Lung (tissue), 12 donors: ENCODE data around the gene CCDC102A. TPM values are rescaled to one million over a fixed set of nuclear protein-coding genes. Genes with fewer than 3 reads are reported as not detected.

Experiments used
- ATAC-seq: fragments of 200-7000 bp; cut with Tn5 transposase; one replicate; pipeline ENCODE4 v1.9.1; 2020; ENCODE audit warnings: moderate number of reproducible peaks; ENCODE audit not compliant: insufficient read depth, low FRiP score
- DNase-seq, 3 donors: peaks; one replicate each; pipeline ENCODE4 v3.0.0-alpha.2; 2013 to 2017
- H3K27ac ChIP-seq, 2 donors: one replicate each; pipeline ENCODE4 v1.5.1; 2013; ENCODE audit warnings: mild to moderate bottlenecking in 2 of 2, moderate library complexity in 2 of 2, control low read depth in 1 of 2, inconsistent platforms in 1 of 2, low read depth in 1 of 2, low read length in 1 of 2
- H3K27me3 ChIP-seq, 3 donors: one replicate each; pipeline ENCODE4 v1.5.1; 2013; ENCODE audit warnings: low read length in 2 of 3; ENCODE audit not compliant: control insufficient read depth in 3 of 3, insufficient read depth in 3 of 3
- H3K36me3 ChIP-seq, 4 donors: one replicate each; pipeline ENCODE4 v1.5.1; 2013; ENCODE audit warnings: low read length in 4 of 4, mild to moderate bottlenecking in 1 of 4, moderate library complexity in 1 of 4; ENCODE audit not compliant: control insufficient read depth in 4 of 4, insufficient read depth in 4 of 4
- H3K4me1 ChIP-seq, 5 donors: one replicate each; pipeline ENCODE4 v1.5.1; 2013; ENCODE audit warnings: low read length in 5 of 5, mild to moderate bottlenecking in 2 of 5, moderate library complexity in 1 of 5; ENCODE audit not compliant: control insufficient read depth in 5 of 5, insufficient read depth in 5 of 5
- H3K4me3 ChIP-seq: one replicate; pipeline ENCODE4 v1.5.1; 2013; ENCODE audit warnings: mild to moderate bottlenecking, control low read depth, moderate library complexity
- H3K9ac ChIP-seq, 2 donors: one replicate each; pipeline ENCODE4 v1.5.1; 2013; ENCODE audit warnings: low read length in 2 of 2, control low read depth in 1 of 2; ENCODE audit not compliant: insufficient read depth in 1 of 2
- H3K9me3 ChIP-seq, 4 donors: one replicate each; pipeline ENCODE4 v1.5.1; 2013; ENCODE audit warnings: low read length in 3 of 4, mild to moderate bottlenecking in 1 of 4, moderate library complexity in 1 of 4; ENCODE audit not compliant: control insufficient read depth in 4 of 4, insufficient read depth in 3 of 4
- WGBS, 2 donors: extraction: QIAGEN DNeasy Blood & Tissue Kit; methylation state at CpG; one replicate each; pipeline ENCODE4 v1.1.7; 2013; 5-methylcytosine and 5-hydroxymethylcytosine counted together
- polyA plus RNA-seq, 2 donors: library from polyadenylated mRNA; stranded (reverse); fragments of 200-250 nt; gene quantifications; one replicate each; pipeline ENCODE4 v1.2.1, GENCODE V29; 2013
- total RNA-seq, 2 donors: library from RNA; depleted of rRNA in 1 of 2; stranded (reverse); fragments of >200 nt in 1 of 2; gene quantifications; one replicate each; pipeline ENCODE4 v1.2.1, GENCODE V29; 2014 to 2021
- TF ChIP-seq, protein P1 (sequence below): IDR thresholded peaks from 2 replicates; pipeline ENCODE4 v1.5.1; 2012; ENCODE audit warnings: mild to moderate bottlenecking; ENCODE audit errors: control extremely low read depth, extremely low read depth
- donor health status: control.
- donor health status: control.
- donor health status: Bipolar disorder and iron deficiency.
- donor health status: healthy.
- donor health status: DM: yes; HTN: yes; CAD: no.

CCDC102A gene
- total and polyA plus RNA-seq, 4 donors: 3.6 to 14.0 (median 6.9) TPM

DNA sequence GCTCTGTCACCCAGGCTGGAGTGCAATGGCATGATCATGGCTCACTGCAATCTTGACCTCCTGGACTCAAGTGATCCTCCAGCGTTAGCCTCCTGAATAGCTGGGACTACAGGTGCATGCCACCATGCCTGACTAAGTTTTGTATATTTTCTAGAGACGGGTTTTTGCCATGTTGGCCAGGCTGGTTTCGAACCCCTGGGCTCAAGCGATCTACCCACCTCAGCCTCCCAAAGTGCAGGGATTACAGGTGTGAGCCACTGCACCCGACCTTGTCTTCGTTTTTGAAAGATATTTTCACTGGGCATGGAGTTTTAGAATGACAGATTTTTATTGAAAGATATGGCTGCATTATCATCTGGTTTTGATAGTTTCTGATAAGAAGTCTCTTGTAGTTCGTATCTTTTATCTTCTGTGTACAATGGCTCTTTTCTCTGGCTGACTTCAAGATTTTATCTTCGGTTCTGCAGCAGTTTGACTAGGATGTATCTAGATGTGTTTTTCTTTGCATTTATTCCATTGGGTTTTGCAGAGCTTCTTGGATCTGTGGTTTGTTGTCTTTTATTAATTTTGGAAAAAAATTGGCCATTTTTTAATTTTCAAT, 20.7 kb upstream of the CCDC102A start:
- H3K36me3 ChIP-seq: no peaks in the 10 kb centered on the region
- no peak overlapping the region for H3K9ac ChIP-seq
- no peaks in the 10 kb centered on the region for H3K4me1 ChIP-seq
- no peak overlapping the region for H3K27ac ChIP-seq
- peaks cover 0 to 13% (median 7%) of the 10 kb centered on the region in 4 donors for H3K9me3 ChIP-seq
- DNase-seq (no peak), ATAC-seq (no peak)
- no peak overlapping the region for H3K4me3 ChIP-seq
- WGBS, 2 donors: 81 to 86% methylated on average over 8 of the region's 8 CpGs
- TF ChIP-seq, protein P1, sequence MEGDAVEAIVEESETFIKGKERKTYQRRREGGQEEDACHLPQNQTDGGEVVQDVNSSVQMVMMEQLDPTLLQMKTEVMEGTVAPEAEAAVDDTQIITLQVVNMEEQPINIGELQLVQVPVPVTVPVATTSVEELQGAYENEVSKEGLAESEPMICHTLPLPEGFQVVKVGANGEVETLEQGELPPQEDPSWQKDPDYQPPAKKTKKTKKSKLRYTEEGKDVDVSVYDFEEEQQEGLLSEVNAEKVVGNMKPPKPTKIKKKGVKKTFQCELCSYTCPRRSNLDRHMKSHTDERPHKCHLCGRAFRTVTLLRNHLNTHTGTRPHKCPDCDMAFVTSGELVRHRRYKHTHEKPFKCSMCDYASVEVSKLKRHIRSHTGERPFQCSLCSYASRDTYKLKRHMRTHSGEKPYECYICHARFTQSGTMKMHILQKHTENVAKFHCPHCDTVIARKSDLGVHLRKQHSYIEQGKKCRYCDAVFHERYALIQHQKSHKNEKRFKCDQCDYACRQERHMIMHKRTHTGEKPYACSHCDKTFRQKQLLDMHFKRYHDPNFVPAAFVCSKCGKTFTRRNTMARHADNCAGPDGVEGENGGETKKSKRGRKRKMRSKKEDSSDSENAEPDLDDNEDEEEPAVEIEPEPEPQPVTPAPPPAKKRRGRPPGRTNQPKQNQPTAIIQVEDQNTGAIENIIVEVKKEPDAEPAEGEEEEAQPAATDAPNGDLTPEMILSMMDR: no peak
- peaks cover 0 to 2% (median 0%) of the 10 kb centered on the region in 3 donors for H3K27me3 ChIP-seq

DNA sequence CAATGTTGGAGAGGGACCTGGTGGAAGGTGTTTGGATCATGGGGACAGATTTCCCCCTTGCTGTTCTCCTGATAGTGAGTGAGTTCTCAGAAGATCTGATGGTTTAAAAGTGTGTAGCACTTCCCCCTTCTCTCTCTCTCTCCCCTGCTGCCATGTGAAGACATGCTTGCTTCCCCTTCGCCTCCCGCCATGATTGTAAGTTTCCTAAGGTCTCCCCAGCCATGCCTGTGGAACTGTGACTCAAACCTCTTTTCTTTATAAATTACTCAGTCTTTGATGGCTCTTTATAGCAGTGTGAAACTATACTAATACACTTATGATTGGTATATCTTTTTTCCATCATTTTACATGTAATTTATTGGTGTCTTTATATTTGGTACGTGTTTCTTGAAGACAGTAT, 19.5 kb upstream of the CCDC102A start:
- peaks cover 0 to 5% (median 2%) of the 10 kb centered on the region in 4 donors for H3K9me3 ChIP-seq
- H3K27me3 ChIP-seq: peaks cover 0 to 2% (median 0%) of the 10 kb centered on the region in 3 donors
- no peak overlapping the region for H3K27ac ChIP-seq
- ATAC-seq (no peak), DNase-seq (no peak)
- WGBS, 2 donors: 92 to 95% methylated on average over 3 of the region's 3 CpGs
- H3K4me3 ChIP-seq: no peak overlapping the region
- H3K4me1 ChIP-seq: no peaks in the 10 kb centered on the region
- no peaks in the 10 kb centered on the region for H3K36me3 ChIP-seq
- TF ChIP-seq, protein P1: no peak
- no peak overlapping the region for H3K9ac ChIP-seq

DNA sequence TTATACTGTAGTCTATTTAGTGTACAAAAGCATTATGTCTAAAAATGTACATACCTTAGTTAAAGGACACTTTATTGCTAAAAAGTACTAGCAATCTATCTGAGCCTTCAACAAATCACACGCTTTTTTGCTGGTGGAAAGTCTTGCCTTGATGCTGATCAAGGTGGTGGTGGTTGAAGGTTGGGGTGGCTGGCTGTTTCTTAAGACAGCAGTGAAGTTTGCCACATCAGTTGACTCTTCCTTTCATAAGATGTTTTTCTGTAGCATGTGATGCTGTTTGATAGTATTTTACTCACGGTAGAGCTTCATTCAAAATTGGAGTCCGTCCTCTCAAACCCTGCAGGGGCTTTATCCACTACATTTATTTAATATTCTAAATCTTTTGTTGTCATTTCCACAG, 14.7 kb upstream of the CCDC102A start:
- no peak for ATAC-seq
- Histone ChIP-seq H3K27ac (no peak overlapping the region), H3K4me3 (no peak overlapping the region), H3K27me3 (no peaks in the 10 kb centered on the region), H3K9me3 (no peaks in the 10 kb centered on the region), H3K36me3 (no peaks in the 10 kb centered on the region), H3K4me1 (no peaks in the 10 kb centered on the region), H3K9ac (no peak overlapping the region)
- WGBS, 2 donors: 96 to 99% methylated on average over 3 of the region's 3 CpGs
- TF ChIP-seq, protein P1: no peak
- DNase-seq: no peak

DNA sequence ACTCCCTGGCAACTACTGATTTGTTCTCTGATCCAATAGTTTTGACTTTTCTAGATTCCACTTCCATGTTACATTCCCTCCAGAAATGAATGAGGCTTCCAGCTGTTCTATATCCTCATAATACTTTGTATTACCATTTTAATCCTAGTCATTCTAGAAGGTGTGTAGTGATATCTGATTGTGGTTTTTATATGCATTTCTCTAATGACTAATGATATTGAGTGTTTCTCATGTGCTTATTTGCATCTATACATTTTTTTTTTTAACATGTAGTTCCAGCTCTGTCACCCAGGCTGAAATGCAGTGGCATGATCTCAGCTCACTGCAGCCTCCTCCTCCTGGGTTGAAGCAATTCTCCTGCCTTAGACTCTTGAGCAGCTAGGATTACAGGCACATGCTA, 13.4 kb upstream of the CCDC102A start:
- no peaks in the 10 kb centered on the region for H3K36me3 ChIP-seq
- H3K4me1 ChIP-seq: no peaks in the 10 kb centered on the region
- H3K27me3 ChIP-seq: no peaks in the 10 kb centered on the region
- DNase-seq (no peak), ATAC-seq (no peak)
- TF ChIP-seq, protein P1: no peak
- no peak overlapping the region for H3K27ac ChIP-seq
- H3K9ac ChIP-seq: no peak overlapping the region
- H3K4me3 ChIP-seq: no peak overlapping the region
- H3K9me3 ChIP-seq: no peaks in the 10 kb centered on the region
